Vagina (tissue), 2 donors: ENCODE measurements around the gene RIT2.

ENCODE experiments used
- POLR2A ChIP-seq, 2 donors: fragments of 450-650 bp; IDR thresholded peaks; one replicate each; pipeline ENCODE4 v1.6.1; 2017; ENCODE audit warnings: antibody characterized with exemption in 2 of 2, mild to moderate bottlenecking in 2 of 2, moderate library complexity in 2 of 2
- POLR2AphosphoS5 ChIP-seq, 2 donors: sonication (generic); formaldehyde crosslinking; IDR thresholded peaks; one replicate each; pipeline ENCODE4 v1.9.0; 2017; ENCODE audit warnings: antibody characterized with exemption in 2 of 2, mild to moderate bottlenecking in 2 of 2, low read depth in 1 of 2; ENCODE audit not compliant: insufficient read depth in 1 of 2
- TF ChIP-seq, protein P1 (sequence below), 3 experiments: fragments of 450-650 bp in 2 of 3; fragments of 200-600 bp in 1 of 3; sonication (generic) in 1 of 3; IDR thresholded peaks; one replicate each; pipeline ENCODE4 v1.5.1; 2017 to 2019; ENCODE audit warnings: antibody characterized with exemption in 3 of 3, mild to moderate bottlenecking in 2 of 3, moderate library complexity in 2 of 3

DNA sequence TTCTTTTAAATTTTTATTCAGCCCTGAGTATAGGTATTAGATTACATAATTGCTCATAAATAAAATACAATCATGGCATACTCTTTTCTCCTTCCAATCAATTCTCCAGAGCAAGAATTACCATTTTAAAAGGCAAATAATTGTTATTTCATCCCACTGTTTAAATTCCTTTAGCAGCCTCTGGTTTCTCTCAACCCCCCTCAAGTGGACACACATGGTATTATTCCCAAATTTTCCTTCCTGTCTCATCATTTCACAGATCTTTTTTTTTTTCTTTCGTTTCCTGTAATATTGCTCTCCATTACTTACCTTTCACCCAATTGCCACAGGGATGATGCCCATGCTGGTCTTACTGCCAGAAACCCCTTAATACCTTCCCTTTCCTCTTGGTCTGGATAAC, 385.2 kb downstream of the RIT2 start:
- TF ChIP-seq, protein P1, sequence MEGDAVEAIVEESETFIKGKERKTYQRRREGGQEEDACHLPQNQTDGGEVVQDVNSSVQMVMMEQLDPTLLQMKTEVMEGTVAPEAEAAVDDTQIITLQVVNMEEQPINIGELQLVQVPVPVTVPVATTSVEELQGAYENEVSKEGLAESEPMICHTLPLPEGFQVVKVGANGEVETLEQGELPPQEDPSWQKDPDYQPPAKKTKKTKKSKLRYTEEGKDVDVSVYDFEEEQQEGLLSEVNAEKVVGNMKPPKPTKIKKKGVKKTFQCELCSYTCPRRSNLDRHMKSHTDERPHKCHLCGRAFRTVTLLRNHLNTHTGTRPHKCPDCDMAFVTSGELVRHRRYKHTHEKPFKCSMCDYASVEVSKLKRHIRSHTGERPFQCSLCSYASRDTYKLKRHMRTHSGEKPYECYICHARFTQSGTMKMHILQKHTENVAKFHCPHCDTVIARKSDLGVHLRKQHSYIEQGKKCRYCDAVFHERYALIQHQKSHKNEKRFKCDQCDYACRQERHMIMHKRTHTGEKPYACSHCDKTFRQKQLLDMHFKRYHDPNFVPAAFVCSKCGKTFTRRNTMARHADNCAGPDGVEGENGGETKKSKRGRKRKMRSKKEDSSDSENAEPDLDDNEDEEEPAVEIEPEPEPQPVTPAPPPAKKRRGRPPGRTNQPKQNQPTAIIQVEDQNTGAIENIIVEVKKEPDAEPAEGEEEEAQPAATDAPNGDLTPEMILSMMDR (IDR thresholded peaks at IDR 0.05), result no peak
- TF ChIP-seq POLR2AphosphoS5 (IDR thresholded peaks at IDR 0.05; ENCODE audit: insufficient read depth in 1 of 2, low read depth in 1 of 2) (no peak), POLR2A (IDR thresholded peaks at IDR 0.05) (no peak)
